ENCODE data around the gene DCDC1. TPM values are rescaled to one million over a fixed set of nuclear protein-coding genes. Genes with fewer than 3 reads are reported as not detected.

Gene DCDC1
- total RNA-seq, 3 donors from 2014 or later, result 0.19 TPM; not detected in 2

DNA sequence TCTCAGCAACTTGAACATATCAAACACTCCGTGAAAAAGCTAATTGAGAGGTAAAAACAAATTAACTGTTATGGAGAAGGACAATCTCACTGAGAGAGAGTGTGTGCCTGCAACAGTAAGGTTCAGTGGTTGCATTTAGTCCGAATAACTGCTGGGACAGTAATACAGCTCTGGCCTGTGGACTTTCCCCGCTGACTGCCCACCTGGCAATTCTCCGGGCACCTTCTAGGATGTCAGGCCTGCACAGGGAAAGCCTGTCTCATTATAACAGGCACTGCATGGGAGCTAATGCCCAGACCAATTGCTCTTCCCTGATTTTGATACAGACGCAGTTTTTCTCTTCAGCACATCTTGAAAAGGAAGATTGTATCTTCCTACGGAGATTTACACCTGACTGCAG, 251.0 kb downstream of the DCDC1 start:
- Mint-ChIP-seq H3K9me3 (no peaks in the 10 kb centered on the region), H3K4me3 (no peak overlapping the region), H3K4me1 (ENCODE audit: low read depth) (no peaks in the 10 kb centered on the region), H3K27me3 (ENCODE audit: low read depth) (no peaks in the 10 kb centered on the region), H3K36me3 (ENCODE audit: insufficient read depth) (no peaks in the 10 kb centered on the region)
- ATAC-seq (no peak), DNase-seq (no peak)

DNA sequence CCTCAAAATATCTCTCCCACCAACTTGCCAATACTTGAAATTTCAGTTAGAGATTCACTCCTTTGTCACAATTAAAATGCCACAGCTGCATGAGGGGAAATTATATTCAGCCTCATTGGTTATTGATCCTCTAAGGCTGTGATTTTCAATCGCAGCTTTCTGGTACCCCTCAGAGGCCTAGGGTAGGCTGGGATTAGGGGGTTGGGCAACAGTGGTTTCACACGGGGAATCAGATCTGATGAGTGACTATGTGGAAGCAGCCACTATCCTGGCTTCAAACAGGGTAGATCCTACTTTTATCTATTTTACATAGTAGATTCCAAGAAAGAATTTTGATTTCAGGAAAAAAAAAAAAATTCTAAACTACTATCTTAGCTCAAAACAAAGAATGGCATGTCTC, 252.5 kb downstream of the DCDC1 start:
- DNase-seq, result no peak
- Mint-ChIP-seq H3K36me3 (ENCODE audit: insufficient read depth) (no peaks in the 10 kb centered on the region), H3K27me3 (ENCODE audit: low read depth) (no peaks in the 10 kb centered on the region), H3K4me1 (ENCODE audit: low read depth) (no peaks in the 10 kb centered on the region), H3K9me3 (no peaks in the 10 kb centered on the region), H3K4me3 (no peak overlapping the region)
- ATAC-seq, result no peak

DNA sequence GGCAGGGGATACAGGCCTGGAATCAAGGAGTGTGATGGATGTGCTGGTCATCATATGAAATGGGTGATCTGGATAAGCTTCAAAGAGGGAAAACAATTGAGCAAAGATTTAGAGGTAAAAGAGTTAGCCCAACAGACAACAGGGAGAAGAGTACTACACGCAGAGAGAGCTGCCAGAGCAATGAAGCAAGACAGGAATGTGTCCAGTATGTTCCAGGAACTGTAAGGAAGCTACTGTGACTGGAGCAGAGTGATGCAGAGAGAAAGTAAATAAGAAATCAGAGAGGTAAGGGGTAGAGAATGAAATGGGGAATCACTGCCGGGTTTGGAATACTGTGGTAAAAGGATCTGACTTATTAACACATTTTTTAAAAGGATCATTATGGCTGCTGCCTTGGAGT, 255.1 kb downstream of the DCDC1 start:
- Mint-ChIP-seq H3K36me3 (ENCODE audit: insufficient read depth) (no peaks in the 10 kb centered on the region), H3K4me1 (ENCODE audit: low read depth) (no peaks in the 10 kb centered on the region), H3K9me3 (no peaks in the 10 kb centered on the region), H3K27me3 (ENCODE audit: low read depth) (no peaks in the 10 kb centered on the region), H3K4me3 (no peak overlapping the region)
- ATAC-seq (no peak), DNase-seq (no peak)

DNA sequence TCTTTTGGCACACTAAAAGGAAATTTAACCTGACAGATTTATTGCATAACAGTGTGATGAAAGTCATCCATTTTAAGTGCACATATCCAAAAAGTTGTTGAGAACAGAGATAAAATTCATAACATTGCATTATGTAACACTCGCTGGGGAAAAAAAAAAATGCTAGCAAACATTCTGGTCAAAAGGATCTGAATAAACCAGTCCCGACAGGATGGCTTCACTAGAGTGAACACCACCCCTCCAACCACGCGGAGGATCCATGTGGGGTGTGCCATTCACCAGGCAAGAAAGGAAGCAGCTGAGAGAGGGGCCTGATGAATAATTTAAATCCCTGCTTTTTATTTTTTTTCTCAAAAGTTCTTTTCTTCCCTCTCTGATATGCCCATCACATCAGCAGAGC, 258.7 kb downstream of the DCDC1 start:
- no peaks in the 10 kb centered on the region for H3K27me3 Mint-ChIP-seq (ENCODE audit: low read depth)
- H3K4me3 Mint-ChIP-seq, result no peak overlapping the region
- H3K4me1 Mint-ChIP-seq (ENCODE audit: low read depth), result no peaks in the 10 kb centered on the region
- no peaks in the 10 kb centered on the region for H3K36me3 Mint-ChIP-seq (ENCODE audit: insufficient read depth)
- ATAC-seq (no peak), DNase-seq (no peak)
- H3K9me3 Mint-ChIP-seq, result no peaks in the 10 kb centered on the region

DNA sequence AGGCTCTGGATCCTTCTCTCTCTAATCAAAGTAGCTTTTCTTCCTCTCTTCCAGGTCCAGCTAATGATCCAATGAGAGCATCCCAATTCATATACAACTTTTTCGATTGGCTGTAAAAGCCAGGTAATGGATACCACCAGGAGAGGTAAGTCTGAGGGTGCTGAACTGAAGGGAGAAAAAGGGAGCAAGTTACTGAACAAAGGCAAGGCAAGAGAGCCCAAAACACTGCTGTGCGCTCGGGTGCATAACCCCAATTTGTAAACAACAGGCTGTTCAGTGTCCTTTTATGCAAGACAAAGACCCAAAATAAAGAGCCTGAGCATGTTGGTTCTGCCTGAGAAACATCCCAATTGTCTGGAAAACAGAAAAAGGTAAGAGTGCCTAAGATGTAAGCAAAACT, 260.1 kb downstream of the DCDC1 start:
- H3K27me3 Mint-ChIP-seq (ENCODE audit: low read depth), result no peaks in the 10 kb centered on the region
- no peak for DNase-seq
- no peak for ATAC-seq
- H3K9me3 Mint-ChIP-seq, result no peaks in the 10 kb centered on the region
- H3K36me3 Mint-ChIP-seq (ENCODE audit: insufficient read depth), result no peaks in the 10 kb centered on the region
- H3K4me3 Mint-ChIP-seq, result no peak overlapping the region
- H3K4me1 Mint-ChIP-seq (ENCODE audit: low read depth), result no peaks in the 10 kb centered on the region

DNA sequence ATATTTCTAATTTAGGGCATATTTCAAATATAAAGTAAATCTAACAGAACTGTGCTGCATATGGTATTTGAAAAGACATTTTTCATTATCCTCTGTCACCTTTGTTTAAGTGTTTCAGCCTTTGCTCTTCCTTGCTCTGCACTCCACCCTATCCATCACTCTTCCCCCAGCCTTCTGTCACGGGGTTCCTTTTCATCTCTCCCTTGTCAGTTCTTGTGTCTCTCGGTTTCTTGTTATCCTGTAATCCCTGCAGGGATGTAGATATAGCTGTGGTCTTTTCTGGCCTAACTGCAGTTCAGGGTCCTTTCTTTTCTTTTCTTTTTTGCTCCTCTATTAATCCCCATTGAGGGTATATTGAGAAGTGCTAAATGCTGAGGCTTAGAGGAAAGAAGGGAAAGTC, 261.9 kb downstream of the DCDC1 start:
- ATAC-seq (no peak), DNase-seq (no peak)
- no peaks in the 10 kb centered on the region for H3K27me3 Mint-ChIP-seq (ENCODE audit: low read depth)
- H3K4me1 Mint-ChIP-seq (ENCODE audit: low read depth), result no peaks in the 10 kb centered on the region
- no peaks in the 10 kb centered on the region for H3K36me3 Mint-ChIP-seq (ENCODE audit: insufficient read depth)
- no peak overlapping the region for H3K4me3 Mint-ChIP-seq
- H3K9me3 Mint-ChIP-seq, result no peaks in the 10 kb centered on the region

DNA sequence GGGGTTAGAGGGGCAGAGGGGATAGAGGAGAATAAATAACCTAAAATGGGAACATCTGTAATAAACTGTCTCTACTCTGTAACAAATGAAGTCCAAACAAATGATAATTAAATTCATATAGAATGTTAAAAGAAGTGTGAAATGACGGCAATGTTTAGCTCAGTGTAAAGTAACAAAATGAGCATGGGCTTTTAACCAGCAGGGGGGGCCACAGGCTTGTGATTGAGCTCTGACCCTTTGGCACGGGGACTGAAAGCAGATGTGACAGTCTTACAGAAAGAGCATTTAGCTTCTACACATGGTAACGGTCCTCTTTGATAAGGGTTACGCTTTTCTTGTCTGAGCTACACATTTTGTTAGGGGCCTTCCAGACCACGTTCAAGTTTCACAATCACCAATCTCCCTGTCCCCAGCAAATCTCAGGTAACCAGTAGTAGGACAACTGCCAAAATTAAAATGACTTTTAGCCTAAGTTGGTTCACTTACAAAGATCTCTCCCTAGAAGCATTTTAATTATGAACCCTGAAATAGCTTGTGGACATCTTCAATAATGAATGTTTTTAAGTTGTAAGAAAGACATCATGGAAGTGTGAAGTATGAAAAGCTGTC, 262.5 kb downstream of the DCDC1 start:
- DNase-seq (peak; percentile 4), ATAC-seq (no peak)
- no peaks in the 10 kb centered on the region for H3K36me3 Mint-ChIP-seq (ENCODE audit: insufficient read depth)
- H3K4me3 Mint-ChIP-seq, result no peak overlapping the region
- no peaks in the 10 kb centered on the region for H3K27me3 Mint-ChIP-seq (ENCODE audit: low read depth)
- H3K9me3 Mint-ChIP-seq, result no peaks in the 10 kb centered on the region
- H3K4me1 Mint-ChIP-seq (ENCODE audit: low read depth), result no peaks in the 10 kb centered on the region

DNA sequence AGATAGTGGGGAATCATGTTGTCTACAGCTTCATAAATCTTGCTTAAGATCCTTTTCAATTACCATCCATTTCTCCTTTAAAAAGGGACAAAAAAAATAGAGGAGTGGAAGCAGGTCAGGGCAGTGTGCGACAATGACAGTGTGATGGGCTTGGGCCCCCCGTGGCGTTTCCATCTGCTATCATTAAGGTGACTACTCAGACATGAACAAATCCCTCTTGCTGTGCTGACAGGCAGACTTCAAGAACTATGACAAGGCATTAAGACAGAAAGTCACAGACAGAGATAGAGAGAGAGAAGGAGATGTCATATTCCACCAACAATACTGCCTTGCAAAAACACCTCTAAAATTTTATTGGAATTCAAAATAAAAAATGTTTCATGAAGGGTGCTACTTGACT, 263.2 kb downstream of the DCDC1 start:
- Mint-ChIP-seq H3K9me3 (no peaks in the 10 kb centered on the region), H3K4me3 (no peak overlapping the region), H3K4me1 (ENCODE audit: low read depth) (no peaks in the 10 kb centered on the region), H3K27me3 (ENCODE audit: low read depth) (no peaks in the 10 kb centered on the region), H3K36me3 (ENCODE audit: insufficient read depth) (no peaks in the 10 kb centered on the region)
- ATAC-seq, result no peak
- DNase-seq, result no peak

DNA sequence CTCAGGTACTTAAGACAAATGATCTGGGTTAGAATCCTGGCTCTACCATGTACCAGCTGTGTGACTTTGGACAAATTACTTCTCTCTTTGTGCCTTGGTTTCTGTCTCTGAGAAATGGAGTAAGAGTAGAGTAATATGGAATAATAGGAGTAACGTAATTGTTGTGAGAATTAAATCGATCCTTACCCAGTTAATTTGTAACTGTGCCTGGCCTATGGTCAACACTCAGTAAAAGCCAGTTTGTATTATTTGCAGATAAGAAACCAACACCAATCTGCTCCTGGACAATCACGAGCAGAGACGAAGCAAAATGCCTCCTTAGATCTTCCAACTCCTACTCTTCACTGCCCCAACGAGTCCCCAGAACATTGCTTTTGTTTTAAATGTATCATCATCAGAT, 266.7 kb downstream of the DCDC1 start:
- Mint-ChIP-seq H3K27me3 (ENCODE audit: low read depth) (no peaks in the 10 kb centered on the region), H3K36me3 (ENCODE audit: insufficient read depth) (no peaks in the 10 kb centered on the region), H3K4me3 (no peak overlapping the region), H3K4me1 (ENCODE audit: low read depth) (no peaks in the 10 kb centered on the region), H3K9me3 (no peaks in the 10 kb centered on the region)
- ATAC-seq, result no peak
- no peak for DNase-seq

DNA sequence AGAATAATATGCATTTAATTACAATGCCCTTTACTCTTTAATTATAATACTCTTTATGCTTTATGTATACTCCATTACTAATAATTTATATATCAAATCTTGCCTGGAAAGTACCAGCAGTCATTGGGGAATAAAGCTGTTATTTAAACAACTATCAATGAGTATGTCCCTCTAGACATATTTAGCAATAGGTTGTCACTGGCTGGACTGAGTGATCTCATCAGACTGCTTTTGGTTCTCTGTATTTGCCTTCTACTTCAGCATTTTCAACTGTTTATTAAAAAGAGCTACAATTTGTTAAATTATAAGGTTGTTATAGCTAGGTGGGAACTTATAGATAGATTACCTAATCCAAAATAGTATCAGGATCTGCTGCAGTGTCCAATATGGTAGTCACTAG, 267.2 kb downstream of the DCDC1 start:
- no peaks in the 10 kb centered on the region for H3K4me1 Mint-ChIP-seq (ENCODE audit: low read depth)
- no peaks in the 10 kb centered on the region for H3K27me3 Mint-ChIP-seq (ENCODE audit: low read depth)
- no peaks in the 10 kb centered on the region for H3K9me3 Mint-ChIP-seq
- no peaks in the 10 kb centered on the region for H3K36me3 Mint-ChIP-seq (ENCODE audit: insufficient read depth)
- no peak overlapping the region for H3K4me3 Mint-ChIP-seq
- DNase-seq (no peak), ATAC-seq (no peak)

DNA sequence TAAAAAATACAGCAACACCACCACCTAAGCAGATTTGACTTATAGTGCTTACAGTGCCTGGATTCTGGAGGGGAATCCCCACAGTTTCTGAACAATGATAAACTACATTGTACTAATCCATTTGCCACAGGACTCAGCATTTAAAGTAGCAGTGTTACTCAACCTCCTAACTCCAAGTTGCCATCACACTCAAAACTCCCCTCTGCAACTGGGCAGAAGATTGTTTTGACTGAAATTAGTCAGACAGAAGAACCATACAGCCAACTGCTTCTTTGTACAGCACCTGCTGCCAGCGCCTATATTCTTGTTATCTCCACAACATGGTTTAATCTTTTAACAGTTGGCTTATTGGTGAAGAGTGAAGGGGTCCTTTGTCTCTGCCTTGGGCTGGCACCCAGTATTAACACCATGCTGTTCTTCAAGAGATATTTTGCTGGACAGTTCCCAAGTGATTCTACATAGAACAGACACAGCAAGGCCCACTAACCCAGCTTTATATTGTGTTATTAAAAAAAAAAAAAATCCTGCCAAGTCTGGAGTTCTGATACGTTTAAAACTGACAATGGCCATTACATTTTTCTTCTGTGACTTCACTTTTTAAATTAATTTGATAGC, 273.2 kb downstream of the DCDC1 start:
- no peaks in the 10 kb centered on the region for H3K36me3 Mint-ChIP-seq (ENCODE audit: insufficient read depth)
- no peaks in the 10 kb centered on the region for H3K4me1 Mint-ChIP-seq (ENCODE audit: low read depth)
- DNase-seq (no peak), ATAC-seq (no peak)
- no peaks in the 10 kb centered on the region for H3K9me3 Mint-ChIP-seq
- H3K4me3 Mint-ChIP-seq, result no peak overlapping the region
- H3K27me3 Mint-ChIP-seq (ENCODE audit: low read depth), result no peaks in the 10 kb centered on the region

DNA sequence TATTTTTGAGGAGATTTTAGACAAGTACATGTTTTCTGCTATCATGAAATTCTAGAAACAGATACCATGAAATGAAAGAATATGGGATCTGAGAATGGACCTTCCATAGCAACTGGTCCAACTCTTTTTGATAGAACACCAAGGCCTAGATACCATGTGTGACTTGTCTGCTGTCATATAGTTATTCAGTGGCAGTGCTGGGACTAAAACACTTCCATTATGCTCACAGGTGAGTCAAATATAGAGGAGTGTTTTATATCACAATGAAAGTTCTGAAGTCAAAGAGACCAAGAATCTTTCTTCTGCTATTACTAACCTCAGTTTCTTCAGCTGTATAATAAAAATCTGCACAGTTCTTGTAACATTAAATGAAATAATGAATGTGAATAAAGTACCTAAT, 276.9 kb downstream of the DCDC1 start:
- H3K4me3 Mint-ChIP-seq, result no peak overlapping the region
- peaks cover 18% of the 10 kb centered on the region for H3K9me3 Mint-ChIP-seq
- H3K27me3 Mint-ChIP-seq (ENCODE audit: low read depth), result no peaks in the 10 kb centered on the region
- ATAC-seq (no peak), DNase-seq (no peak)
- no peaks in the 10 kb centered on the region for H3K4me1 Mint-ChIP-seq (ENCODE audit: low read depth)
- no peaks in the 10 kb centered on the region for H3K36me3 Mint-ChIP-seq (ENCODE audit: insufficient read depth)

DNA sequence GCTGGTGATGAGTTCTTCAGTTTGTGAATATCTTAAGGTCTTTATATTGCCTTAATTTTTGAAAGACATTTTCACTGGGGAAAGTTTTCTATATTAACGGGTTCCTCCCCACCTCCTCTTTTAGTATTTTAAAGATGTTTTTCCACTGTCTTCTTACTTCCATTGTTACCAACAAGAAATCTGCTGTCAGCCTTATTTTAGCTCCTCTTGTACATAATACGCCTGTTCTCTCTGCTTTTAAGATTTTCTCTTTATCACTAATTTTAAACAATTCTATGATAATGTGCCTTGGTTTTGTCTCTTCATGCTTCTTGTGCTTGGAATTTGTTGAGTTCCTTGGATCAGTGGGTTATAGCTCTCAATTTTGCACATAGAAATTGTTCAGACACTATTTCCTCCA, 280.4 kb downstream of the DCDC1 start:
- Mint-ChIP-seq H3K4me1 (ENCODE audit: low read depth) (no peaks in the 10 kb centered on the region), H3K27me3 (ENCODE audit: low read depth) (no peaks in the 10 kb centered on the region), H3K9me3 (peaks cover 18% of the 10 kb centered on the region), H3K36me3 (ENCODE audit: insufficient read depth) (no peaks in the 10 kb centered on the region), H3K4me3 (no peak overlapping the region)
- ATAC-seq (no peak), DNase-seq (no peak)

DNA sequence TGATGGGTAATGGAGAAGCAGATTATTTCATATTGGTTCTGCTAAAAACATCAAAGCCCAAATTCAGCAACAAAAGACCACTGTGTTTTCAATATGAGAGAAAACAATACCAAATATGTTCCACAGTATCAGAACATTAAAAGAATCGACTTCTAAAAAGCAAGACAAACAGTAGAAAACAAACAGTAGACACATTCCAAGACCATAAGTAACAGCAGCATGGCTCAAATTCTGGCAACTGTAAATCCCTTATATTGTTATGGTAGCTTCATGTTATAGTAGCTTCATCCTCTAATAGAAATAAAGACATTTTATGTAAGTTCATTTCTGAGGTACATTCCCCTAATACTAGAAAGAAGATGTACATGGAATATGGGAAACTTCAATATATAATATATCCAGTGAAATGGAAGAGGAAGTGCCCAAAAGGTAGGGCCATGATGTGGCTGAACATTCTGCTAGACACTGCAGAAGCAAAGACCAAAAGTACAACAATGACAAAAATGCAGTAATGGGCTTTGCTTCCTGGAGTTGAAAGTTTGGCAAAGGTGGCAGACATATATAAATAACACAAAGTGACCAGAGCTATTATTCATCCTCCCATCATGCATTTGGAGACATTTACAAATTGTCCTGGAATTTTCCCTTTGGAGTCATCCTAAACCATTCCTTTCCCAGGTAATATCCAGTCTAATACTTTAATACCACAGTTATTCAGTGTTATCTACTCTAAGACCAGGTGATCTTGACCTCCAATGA, 299.9 kb downstream of the DCDC1 start:
- no peaks in the 10 kb centered on the region for H3K9me3 Mint-ChIP-seq
- no peak for ATAC-seq
- no peak overlapping the region for H3K4me3 Mint-ChIP-seq
- H3K4me1 Mint-ChIP-seq (ENCODE audit: low read depth), result no peaks in the 10 kb centered on the region
- H3K27me3 Mint-ChIP-seq (ENCODE audit: low read depth), result no peaks in the 10 kb centered on the region
- DNase-seq, result no peak
- no peaks in the 10 kb centered on the region for H3K36me3 Mint-ChIP-seq (ENCODE audit: insufficient read depth)

DNA sequence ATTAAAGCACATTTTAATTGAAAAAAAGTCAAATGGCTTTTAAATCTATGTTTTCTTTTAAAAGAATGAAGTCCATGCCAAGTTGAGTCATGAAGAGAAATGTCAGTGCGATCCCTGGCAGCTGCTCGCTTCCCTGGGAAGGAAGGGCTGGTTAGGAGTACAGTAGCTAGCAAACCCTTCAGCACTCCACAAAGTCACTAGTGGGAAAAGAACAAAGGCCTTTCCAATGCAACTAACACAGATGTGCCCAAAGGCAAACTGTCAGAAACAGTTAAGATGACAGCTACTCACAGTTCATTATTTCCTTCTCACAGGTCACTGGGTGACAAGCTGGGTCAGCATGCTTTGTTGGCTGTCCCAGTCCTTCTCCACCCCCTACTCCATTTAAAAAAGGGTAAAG, 308.7 kb downstream of the DCDC1 start:
- no peak overlapping the region for H3K4me3 Mint-ChIP-seq
- DNase-seq (no peak), ATAC-seq (no peak)
- no peaks in the 10 kb centered on the region for H3K4me1 Mint-ChIP-seq (ENCODE audit: low read depth)
- H3K27me3 Mint-ChIP-seq (ENCODE audit: low read depth), result no peaks in the 10 kb centered on the region
- H3K9me3 Mint-ChIP-seq, result no peaks in the 10 kb centered on the region
- no peaks in the 10 kb centered on the region for H3K36me3 Mint-ChIP-seq (ENCODE audit: insufficient read depth)

Data from activated T-cell treated with anti-CD3 and anti-CD28 coated beads, Interleukin-2, amount 50 U/mL, for 4 hours (primary cell).